GM19099 (cell line): Measurements from ENCODE around the gene GNB1.

ENCODE experiments used
- POLR2A ChIP-seq: IDR thresholded peaks from 3 replicates; pipeline ENCODE4 v1.6.1; 2011; ENCODE audit warnings: low read depth; ENCODE audit not compliant: insufficient read length; ENCODE audit errors: extremely low read depth

The GNB1 gene

DNA sequence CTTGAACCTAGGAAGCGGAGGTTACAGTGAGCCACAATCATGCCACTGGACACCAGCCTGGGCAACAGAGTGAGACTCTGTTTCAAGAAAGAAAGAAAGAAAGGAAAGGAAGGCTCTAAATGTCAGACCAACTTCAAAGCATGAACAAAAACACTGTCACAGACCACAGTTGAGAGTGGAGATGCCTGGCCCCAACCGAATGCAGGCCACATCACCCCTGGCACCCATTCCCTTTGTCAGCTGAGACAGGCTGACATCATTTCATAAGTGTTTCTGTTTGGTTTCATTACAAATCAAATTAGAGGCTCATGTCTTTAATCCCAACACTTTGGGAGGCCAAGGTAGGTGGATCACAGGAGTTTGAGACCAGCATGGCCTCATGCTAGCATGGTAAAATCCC lies 84.0 kb downstream of the GNB1 start:
- TF ChIP-seq POLR2A = no peak

DNA sequence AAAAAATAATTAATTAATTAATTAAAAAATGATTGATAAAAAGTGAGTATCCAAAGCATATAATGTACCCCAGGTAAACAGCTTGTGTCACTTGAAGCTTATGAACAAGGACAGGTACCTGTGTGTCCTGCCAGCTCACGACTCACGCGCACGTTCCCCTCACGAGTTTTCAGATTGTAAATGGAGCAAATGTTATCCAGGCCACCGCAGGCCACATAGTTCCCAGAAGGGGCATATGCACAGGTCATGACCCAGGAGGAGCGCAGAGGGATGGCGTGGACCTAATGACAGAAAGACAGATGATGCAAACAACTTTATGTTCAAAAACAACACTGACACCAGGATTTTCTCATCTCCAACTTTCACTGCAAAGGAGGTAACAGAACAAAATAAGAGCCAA lies 86.6 kb downstream of the GNB1 start:
- TF ChIP-seq POLR2A = no peak

DNA sequence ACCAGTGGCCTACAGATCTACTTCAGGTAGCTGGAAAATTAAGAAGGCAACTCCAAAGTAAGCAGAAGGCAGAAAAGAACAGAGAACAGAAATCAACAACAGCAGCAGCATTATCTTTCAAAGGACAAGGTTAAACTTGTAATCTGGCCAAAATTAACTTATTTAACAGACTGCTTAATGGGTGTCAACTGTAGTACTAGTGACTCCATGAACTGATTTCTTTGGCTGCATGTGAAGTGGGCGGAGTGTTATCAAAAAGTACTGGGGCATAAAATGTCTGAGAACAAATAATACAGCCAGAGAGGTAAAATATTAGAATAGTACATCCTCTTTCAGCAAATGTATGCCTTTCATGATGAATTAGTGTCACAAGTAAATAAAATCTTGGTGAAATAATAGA lies 88.0 kb downstream of the GNB1 start:
- no peak for TF ChIP-seq POLR2A

DNA sequence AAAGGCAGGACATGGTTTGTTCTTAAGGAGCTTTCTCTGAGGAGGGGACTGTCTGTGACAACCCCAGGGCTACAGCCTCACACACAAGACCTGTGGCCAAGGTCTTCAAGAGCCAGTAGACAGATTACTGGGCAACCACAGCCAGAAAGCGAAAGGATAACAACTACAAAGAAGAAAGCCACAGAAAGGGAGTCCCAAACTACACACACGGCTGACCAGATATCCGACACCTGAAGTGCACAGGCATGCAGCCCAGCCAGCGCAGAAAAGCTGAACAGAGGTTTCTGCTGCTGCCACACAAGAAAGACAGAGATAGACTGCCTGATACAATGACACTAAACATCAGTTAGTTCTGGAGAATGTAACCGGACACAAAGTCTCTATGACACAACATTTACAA lies 91.2 kb downstream of the GNB1 start:
- TF ChIP-seq POLR2A = no peak

DNA sequence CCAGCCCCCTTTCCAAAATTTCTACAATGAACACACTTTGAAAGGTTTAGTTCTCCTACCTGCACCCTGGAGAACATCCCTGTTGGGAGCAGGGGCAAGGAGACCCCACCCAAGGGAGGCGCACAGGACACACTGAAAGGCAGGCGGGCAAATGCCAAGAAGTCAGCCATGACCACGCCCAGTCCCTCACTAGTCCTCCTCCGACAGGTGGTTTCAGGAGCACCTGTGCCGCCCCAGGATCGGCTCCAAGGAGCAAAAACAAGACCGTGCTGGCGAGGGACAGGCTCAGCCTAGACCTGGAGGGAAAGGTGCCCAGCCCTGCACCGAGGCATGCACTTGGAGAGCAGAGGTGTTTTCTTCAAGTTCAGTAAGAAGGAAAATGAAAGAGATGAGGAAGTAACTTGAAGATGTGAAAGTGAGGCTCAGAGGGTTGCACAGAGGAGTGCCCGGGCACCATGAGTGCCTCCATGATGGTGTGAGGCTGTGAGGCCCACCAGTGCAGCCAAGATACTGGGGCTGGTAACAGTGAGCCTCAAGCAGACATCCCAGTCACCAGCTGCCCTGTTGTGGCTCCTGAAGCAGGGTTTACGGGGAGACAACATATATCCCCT lies 93.1 kb downstream of the GNB1 start:
- no peak for TF ChIP-seq POLR2A

- no peak for TF ChIP-seq POLR2A
These were observed 94.4 kb downstream of the GNB1 start for GRCh38 chr1:1796466-1796865.

GRCh38 chr1:1794999-1795398 lies 95.9 kb downstream of the GNB1 start:
- TF ChIP-seq POLR2A = no peak

- no peak for TF ChIP-seq POLR2A
These were observed 97.2 kb downstream of the GNB1 start for GRCh38 chr1:1793481-1794244.

- TF ChIP-seq POLR2A = no peak
These were observed 102.0 kb downstream of the GNB1 start for GRCh38 chr1:1788646-1789431.

GRCh38 chr1:1788136-1788535 lies 102.8 kb downstream of the GNB1 start:
- TF ChIP-seq POLR2A = no peak

GRCh38 chr1:1786836-1787605 lies 103.9 kb downstream of the GNB1 start:
- TF ChIP-seq POLR2A = no peak

DNA sequence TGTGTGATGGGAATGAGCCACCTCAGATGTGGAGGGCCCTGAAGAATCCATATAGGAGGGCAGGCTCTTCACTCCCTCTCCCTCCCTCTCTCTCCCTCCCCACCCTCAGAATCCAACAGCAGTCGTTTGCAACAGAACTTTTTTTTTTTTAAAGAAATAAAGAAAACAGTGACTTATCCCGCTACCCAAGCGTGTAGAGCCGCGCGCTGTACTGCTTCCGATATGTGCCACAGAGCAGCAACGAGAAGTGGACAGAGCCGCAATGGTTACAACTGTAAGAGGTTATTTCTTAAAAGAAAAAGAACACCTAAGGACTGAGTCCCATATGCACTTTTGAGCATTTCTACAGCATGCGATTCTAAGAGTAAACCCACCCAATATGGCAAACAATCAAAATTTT lies 105.2 kb downstream of the GNB1 start:
- TF ChIP-seq POLR2A = no peak

DNA sequence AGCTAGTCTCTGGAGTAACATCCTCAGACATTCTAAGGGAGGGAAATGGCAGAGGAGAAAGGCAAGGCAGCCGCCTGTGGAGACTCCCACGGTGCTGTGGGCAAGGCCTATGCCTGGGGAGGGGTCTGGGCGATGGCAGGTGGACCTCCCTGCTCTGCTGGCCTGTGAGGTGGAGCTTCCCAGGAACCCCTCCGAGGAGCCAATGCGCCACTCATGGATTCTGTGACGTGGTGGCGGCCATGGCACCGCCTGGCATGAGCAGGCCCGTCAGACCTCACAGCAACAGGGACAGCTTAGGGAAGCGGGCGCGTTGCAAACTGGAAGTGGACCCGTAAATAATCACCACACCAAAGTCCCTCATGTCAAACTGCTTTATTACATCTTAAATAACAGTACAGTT lies 106.0 kb downstream of the GNB1 start:
- TF ChIP-seq POLR2A = no peak

DNA sequence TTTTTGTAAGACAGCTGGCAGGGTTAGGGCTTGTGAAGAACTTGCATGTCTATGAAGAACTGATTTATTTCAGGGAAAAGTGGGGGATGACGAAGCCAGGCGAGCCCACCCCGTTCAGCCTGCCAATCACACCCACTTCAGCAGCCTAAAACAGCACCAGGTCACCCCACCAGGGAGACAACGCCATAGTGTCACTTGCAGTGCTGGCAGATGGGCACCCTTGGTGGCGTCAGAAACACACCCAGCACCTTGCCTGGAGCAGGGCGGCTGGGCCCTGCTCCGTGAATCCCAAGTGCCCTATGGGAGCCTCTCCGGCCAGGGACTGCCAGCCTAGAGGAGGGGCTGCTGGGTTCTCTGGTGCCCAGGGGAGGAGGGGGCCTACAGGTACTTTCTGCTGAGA lies 107.6 kb downstream of the GNB1 start:
- TF ChIP-seq POLR2A = no peak
